ENCODE data around the gene RAB20. TPM values are rescaled to one million over a fixed set of nuclear protein-coding genes. Genes with fewer than 3 reads are reported as not detected.

Gene RAB20
- total RNA-seq, 2 donors from 2014 or later = 0.47 to 3.1 TPM

DNA sequence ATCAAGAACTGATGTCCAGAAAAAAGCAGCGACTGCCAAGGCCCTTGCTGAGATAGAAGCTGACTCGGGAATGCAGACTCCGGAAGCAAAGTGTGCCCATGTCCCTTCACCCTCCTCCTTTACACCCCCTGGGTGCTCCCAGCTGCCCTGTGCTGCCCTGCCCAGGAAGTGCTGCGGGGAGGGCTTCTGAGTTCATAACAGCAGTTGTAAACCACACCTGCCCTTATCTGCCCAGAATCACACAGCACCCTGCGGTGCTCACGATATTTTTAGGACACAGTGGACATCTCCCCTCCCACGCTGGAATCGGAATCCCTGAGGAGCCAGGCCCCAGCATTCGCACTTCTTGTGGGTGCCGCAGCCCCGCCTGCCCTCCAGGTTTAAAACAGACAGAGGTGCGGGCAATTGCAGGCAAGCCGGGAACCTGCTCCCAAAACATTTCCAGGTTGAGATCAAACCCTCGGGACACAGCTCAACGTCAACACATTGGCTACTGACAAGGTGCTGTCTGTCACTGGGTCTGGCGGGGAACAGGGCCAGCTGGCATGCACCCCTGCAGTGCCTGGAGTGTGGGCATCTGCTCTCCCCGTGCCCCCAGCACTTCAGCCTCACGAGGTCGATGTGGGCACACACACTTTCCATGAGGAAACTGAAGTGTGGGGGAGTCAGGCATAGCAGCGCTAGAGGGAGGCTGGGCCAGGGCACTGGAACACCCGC is 36.8 kb downstream of the RAB20 start:
- Mint-ChIP-seq H3K27me3 (peaks cover 0 to 2% of the 10 kb centered on the region in 2 donors), H3K27ac (no peak overlapping the region), H3K36me3 (no peaks in the 10 kb centered on the region), H3K4me3 (no peak overlapping the region), H3K4me1 (ENCODE audit: low read depth in 2 of 2) (peaks cover 0 to 7% of the 10 kb centered on the region in 2 donors), H3K9me3 (no peaks in the 10 kb centered on the region)
- ATAC-seq = peak in 1 of 2 donors; percentile 59
- no peak for DNase-seq (ENCODE audit: low spot score)

DNA sequence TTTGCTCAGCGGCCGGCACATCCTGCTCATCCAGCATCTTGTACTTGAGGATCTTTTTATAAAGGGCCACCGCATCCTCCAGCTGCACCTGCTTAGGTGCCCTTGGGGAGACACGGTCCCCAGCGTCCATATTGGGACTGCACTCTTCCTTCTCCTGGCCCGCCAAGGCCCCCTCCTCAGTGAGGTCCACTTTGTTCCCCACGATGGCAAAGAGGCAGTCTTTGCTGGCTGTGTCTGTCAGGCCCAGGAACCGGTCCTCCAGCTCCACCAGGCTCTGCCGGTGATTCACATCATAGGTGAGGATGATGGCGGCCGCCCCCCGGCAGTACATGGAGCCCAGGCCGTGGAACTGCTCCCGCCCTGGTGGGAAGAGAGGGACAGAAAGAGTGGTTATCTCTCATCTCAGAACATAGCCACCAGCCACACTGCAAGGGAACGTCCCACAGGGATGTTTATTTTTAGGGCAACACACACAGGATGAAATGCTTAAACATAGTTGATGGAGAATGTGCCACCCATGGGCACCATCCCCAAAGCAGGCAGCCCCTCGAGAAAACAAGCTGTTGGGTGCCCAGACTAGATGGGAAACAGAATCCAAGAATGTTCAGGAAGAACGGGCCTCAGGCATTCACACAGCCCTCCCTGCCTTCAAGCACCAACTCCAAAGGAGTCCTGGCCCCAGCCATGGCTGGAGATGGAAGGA is 37.5 kb downstream of the RAB20 start:
- ATAC-seq (no peak), DNase-seq (ENCODE audit: low spot score) (no peak)
- Mint-ChIP-seq H3K4me3 (no peak overlapping the region), H3K27me3 (peaks cover 0 to 2% of the 10 kb centered on the region in 2 donors), H3K36me3 (no peaks in the 10 kb centered on the region), H3K9me3 (no peaks in the 10 kb centered on the region), H3K27ac (no peak overlapping the region), H3K4me1 (ENCODE audit: low read depth in 2 of 2) (peaks cover 0 to 7% of the 10 kb centered on the region in 2 donors)

DNA sequence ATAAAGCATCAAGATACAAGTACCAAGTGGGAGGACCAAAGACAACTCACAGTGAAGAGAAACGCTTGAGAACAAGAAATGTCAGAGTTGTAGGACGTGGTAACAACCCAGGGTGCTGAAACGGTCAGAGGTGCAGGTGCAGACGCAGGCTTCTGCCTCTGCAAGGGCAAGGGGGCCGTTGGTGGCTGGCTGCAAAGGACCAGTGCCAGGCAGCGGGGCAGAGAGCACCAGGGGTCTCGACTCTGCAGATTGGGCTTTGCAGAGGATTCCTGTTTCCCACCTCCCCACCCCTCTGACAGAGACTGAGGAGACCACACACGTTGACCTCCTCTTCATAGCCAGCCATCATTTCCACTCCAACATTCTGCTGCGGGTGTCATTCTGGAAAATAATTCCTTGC is 38.3 kb downstream of the RAB20 start:
- Mint-ChIP-seq H3K4me3 (no peak overlapping the region), H3K9me3 (no peaks in the 10 kb centered on the region), H3K27ac (no peak overlapping the region), H3K36me3 (no peaks in the 10 kb centered on the region), H3K4me1 (ENCODE audit: low read depth in 2 of 2) (peaks cover 0 to 7% of the 10 kb centered on the region in 2 donors), H3K27me3 (peaks cover 0 to 2% of the 10 kb centered on the region in 2 donors)
- no peak for DNase-seq (ENCODE audit: low spot score)
- ATAC-seq = no peak

DNA sequence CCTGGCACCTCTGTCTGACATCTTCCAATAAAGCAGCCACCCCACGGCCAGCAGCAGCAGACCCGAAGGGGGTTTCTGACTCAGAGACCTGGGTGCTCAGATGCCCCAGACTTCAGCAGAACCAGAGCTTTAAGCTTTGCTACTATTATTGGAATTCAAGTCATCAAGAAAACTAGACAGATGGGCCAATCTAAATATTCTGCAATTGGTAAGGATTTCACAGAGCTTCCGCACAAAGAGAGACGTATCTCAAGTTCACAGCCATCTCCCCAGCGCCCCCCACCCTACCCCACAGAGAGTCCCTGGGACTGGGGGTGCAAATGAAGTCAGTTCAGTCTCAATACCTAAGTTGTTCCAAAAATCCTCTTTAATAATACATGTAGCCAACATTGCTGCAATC is 38.8 kb downstream of the RAB20 start:
- Mint-ChIP-seq H3K4me1 (ENCODE audit: low read depth in 2 of 2) (peaks cover 0 to 7% of the 10 kb centered on the region in 2 donors), H3K27me3 (peaks cover 0 to 2% of the 10 kb centered on the region in 2 donors), H3K36me3 (no peaks in the 10 kb centered on the region)

DNA sequence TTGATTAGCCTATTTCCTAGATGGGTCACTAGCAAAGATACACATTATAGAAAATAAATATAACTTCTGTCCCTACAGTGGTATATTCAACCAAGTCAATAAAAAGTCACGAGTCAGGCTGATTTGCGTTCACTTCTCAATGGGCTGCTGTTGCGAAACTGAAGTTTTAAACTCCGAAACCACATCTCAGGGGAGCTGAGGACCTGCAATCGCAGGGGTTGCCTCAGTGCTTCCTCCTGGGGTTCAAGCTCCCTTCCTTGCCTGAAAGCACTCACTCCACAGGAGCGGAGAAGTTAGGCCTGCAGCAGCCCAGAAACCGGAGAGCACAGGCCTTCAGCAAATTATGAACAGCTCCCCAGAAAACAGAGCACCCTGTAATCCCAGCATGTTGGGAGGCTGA is 39.6 kb downstream of the RAB20 start:
- DNase-seq (ENCODE audit: low spot score) (no peak), ATAC-seq (no peak)
- Mint-ChIP-seq H3K27me3 (peaks cover 0 to 2% of the 10 kb centered on the region in 2 donors), H3K4me3 (no peak overlapping the region), H3K27ac (no peak overlapping the region), H3K36me3 (no peaks in the 10 kb centered on the region), H3K4me1 (ENCODE audit: low read depth in 2 of 2) (peaks cover 0 to 7% of the 10 kb centered on the region in 2 donors), H3K9me3 (no peaks in the 10 kb centered on the region)

More for the DNA sequence above, 38.8 kb downstream of the RAB20 start:
- Mint-ChIP-seq H3K4me3 (no peak overlapping the region), H3K27ac (no peak overlapping the region), H3K9me3 (no peaks in the 10 kb centered on the region)
- ATAC-seq = no peak
- DNase-seq (ENCODE audit: low spot score) = no peak

DNA sequence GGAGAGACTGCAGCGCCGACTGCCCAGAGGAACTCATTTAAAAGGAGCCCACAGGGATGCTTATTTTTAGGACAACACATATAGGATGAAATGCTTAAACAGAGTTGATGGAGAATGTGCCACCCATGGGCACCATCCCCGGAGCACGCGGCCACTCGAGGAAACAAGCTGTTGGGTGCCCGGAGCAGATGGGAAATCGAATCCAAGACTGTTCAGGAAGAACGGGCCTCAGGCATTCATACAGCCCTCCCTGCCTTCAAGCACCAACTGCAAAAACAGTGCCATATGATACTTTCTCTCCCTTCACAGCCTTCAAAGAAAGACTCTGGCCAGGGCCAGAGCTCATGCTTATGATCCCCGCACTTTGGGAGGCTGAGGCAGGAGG is 40.2 kb downstream of the RAB20 start:
- H3K4me1 Mint-ChIP-seq (ENCODE audit: low read depth in 2 of 2) = peaks cover 0 to 7% of the 10 kb centered on the region in 2 donors
- ATAC-seq (no peak), DNase-seq (ENCODE audit: low spot score) (no peak)
- H3K4me3 Mint-ChIP-seq = no peak overlapping the region
- peaks cover 0 to 2% of the 10 kb centered on the region in 2 donors for H3K27me3 Mint-ChIP-seq
- no peaks in the 10 kb centered on the region for H3K36me3 Mint-ChIP-seq
- no peaks in the 10 kb centered on the region for H3K9me3 Mint-ChIP-seq
- H3K27ac Mint-ChIP-seq = no peak overlapping the region

DNA sequence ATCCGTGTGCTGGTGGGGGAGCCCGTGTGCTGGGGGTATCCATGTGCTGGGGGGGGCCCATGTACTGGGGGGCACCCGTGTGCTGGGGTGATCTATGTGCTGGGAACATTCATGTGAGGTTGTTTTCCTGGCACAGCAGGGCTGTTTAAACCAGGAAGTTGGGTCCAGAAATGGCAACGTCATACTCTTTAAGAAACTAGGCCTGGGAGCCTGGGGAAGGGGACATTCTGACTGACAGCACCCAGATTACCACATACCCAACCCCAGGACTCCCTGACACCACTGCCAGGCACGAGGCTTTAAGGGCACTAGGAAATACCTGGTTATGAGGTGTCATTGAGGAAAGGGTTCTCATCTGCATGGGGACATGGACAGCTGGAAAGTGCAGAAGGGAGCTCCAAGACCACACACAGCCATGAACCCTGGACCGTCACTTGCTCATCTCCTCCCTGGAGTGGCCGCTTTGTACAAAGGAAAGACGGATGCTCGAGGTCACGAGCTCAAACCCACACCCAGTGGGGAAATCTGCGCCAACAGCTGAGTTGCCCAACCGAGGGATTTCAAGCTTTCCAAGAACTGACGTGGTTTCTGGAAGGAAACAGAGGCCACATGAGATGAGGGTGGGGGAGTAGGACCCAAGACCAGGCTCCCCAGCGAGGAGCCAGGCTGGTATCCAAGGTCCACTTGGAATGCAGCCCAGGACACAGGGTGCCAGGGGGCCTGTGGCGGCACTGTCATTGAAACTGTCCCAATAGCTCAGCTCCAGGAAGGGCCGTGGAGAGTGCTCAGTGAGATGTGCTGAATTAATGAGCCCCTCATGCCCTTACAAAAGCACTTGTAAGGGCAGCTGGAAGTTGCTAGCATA is 40.9 kb downstream of the RAB20 start:
- Mint-ChIP-seq H3K4me3 (no peak overlapping the region), H3K9me3 (no peaks in the 10 kb centered on the region), H3K36me3 (no peaks in the 10 kb centered on the region), H3K27me3 (peaks cover 0 to 2% of the 10 kb centered on the region in 2 donors), H3K4me1 (ENCODE audit: low read depth in 2 of 2) (peaks cover 0 to 7% of the 10 kb centered on the region in 2 donors), H3K27ac (no peak overlapping the region)
- ATAC-seq (no peak), DNase-seq (ENCODE audit: low spot score) (no peak)

DNA sequence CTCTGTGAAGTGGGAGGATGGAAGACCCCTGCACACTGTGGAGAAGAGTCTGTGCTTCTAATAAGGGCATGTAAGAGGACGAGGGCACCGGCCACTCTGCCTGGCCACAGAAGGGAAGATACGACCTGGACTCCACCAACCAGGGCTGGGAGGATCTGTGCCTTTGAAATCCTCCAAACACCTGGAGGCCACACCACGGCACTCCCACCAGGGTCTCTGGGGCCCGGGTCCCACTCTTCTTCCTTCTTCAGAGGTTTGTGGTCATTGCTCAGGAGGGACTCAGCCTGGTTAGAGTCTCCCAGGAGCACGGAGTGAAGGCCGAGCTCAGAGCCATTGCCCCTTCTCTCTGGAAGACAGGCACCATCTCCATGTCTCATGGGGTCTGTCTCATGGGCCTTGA is 42.0 kb downstream of the RAB20 start:
- H3K36me3 Mint-ChIP-seq = no peaks in the 10 kb centered on the region
- peaks cover 0 to 2% of the 10 kb centered on the region in 2 donors for H3K27me3 Mint-ChIP-seq
- no peaks in the 10 kb centered on the region for H3K9me3 Mint-ChIP-seq
- H3K27ac Mint-ChIP-seq = no peak overlapping the region
- H3K4me1 Mint-ChIP-seq (ENCODE audit: low read depth in 2 of 2) = peaks cover 0 to 9% of the 10 kb centered on the region in 2 donors
- no peak overlapping the region for H3K4me3 Mint-ChIP-seq
- ATAC-seq = no peak
- DNase-seq (ENCODE audit: low spot score) = no peak

DNA sequence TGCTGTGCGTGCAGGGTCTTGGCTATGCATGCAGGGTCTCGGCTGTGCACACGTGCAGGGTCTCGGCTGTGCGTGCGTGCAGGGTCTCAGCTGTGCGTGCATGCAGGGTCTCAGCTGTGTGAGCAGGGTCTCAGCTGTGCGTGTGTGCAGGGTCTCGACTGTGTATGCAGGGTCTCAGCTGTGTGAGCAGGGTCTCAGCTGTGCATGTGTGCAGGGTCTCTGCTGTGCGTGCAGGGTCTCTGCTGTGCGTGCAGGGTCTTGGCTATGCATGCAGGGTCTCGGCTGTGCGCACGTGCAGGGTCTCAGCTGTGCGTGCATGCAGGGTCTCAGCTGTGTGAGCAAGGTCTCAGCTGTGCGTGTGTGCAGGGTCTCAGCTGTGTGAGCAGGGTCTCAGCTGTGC is 42.5 kb downstream of the RAB20 start:
- Mint-ChIP-seq H3K4me1 (ENCODE audit: low read depth in 2 of 2) (peaks cover 0 to 4% of the 10 kb centered on the region in 2 donors), H3K4me3 (no peak overlapping the region), H3K9me3 (no peaks in the 10 kb centered on the region), H3K27ac (no peak overlapping the region), H3K36me3 (no peaks in the 10 kb centered on the region), H3K27me3 (peaks cover 0 to 2% of the 10 kb centered on the region in 2 donors)
- ATAC-seq (no peak), DNase-seq (ENCODE audit: low spot score) (no peak)

DNA sequence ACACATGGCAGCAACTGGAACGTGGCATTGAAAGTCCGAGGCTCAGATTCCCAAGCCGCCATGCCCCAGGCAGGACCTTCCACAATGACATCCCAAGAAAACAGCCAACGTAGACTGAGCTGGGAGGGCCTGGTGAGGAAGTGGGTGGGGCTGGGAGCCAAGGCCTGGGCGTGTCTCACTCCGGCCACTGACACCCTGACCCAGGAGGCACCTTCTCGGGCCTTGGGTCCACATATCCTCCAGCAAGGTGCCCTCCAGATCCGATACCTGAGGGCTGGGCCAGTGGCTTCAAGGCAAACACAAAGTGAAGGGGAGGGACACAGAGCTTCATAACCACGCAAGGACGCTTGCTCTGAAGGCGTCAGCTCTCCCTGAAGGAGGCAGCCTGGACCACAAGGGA is 43.0 kb downstream of the RAB20 start:
- ATAC-seq = no peak
- no peak overlapping the region for H3K27ac Mint-ChIP-seq
- no peaks in the 10 kb centered on the region for H3K9me3 Mint-ChIP-seq

DNA sequence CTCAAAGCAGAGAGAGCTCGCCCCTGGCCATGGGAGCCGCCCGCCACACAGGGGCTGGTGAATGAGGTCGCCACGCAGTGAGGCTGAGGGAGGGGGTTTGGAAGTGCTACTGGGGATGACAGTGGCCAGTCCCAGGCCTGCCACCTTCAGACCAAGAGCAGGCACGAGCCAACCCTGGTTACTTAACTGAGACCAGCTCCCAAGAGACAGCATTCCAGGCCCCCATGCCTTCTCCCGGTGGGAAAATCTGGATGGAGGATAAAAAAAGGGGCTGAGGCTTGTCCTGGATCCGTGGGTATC is 43.3 kb downstream of the RAB20 start:
- H3K36me3 Mint-ChIP-seq = no peaks in the 10 kb centered on the region
- ATAC-seq (no peak), DNase-seq (ENCODE audit: low spot score) (no peak)
- no peak overlapping the region for H3K27ac Mint-ChIP-seq
- peaks cover 0 to 4% of the 10 kb centered on the region in 2 donors for H3K4me1 Mint-ChIP-seq (ENCODE audit: low read depth in 2 of 2)
- H3K9me3 Mint-ChIP-seq = no peaks in the 10 kb centered on the region
- no peak overlapping the region for H3K4me3 Mint-ChIP-seq
- H3K27me3 Mint-ChIP-seq = peaks cover 0 to 2% of the 10 kb centered on the region in 2 donors

More for the DNA sequence above, 43.0 kb downstream of the RAB20 start:
- Mint-ChIP-seq H3K36me3 (no peaks in the 10 kb centered on the region), H3K4me1 (ENCODE audit: low read depth in 2 of 2) (peaks cover 0 to 4% of the 10 kb centered on the region in 2 donors), H3K27me3 (peaks cover 0 to 2% of the 10 kb centered on the region in 2 donors), H3K4me3 (no peak overlapping the region)
- no peak for DNase-seq (ENCODE audit: low spot score)

DNA sequence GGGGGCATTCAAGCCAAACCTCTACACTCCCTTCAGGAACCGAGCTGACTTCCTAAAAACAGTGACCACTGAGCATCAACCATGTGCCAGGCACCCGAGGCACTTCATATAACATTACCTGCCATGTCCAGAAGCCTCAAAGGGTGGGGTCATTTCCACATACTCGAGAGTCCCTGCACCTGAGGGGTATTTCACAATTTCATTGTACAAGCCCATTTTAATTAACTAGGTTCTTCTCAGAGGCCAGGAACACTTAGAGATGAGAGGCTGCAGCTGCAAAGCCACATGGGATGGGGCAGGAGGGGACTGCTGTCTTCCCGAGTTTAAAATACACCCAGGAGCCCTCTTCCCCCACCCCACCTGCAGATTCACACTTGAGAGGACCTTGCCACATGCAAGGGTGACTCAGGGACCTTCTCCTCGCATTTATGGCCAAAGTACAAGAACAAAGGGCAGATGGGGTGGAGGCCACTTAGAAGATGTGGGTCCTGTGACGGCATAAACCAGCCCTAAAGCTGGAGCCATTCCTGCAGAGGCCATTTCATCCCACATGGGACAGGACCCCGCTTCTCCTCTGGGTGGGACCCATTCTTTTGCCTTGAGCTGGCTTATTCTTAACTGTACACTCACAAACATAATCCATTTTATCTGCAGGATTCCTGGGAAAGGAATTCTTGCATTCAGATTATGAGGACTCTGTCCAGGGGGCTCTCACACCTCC is 43.9 kb downstream of the RAB20 start:
- peaks cover 0 to 4% of the 10 kb centered on the region in 2 donors for H3K4me1 Mint-ChIP-seq (ENCODE audit: low read depth in 2 of 2)
- H3K27ac Mint-ChIP-seq = no peak overlapping the region
- DNase-seq (ENCODE audit: low spot score) (no peak), ATAC-seq (no peak)
- H3K36me3 Mint-ChIP-seq = no peaks in the 10 kb centered on the region
- no peak overlapping the region for H3K4me3 Mint-ChIP-seq
- H3K27me3 Mint-ChIP-seq = peaks cover 0 to 2% of the 10 kb centered on the region in 2 donors
- H3K9me3 Mint-ChIP-seq = no peaks in the 10 kb centered on the region

DNA sequence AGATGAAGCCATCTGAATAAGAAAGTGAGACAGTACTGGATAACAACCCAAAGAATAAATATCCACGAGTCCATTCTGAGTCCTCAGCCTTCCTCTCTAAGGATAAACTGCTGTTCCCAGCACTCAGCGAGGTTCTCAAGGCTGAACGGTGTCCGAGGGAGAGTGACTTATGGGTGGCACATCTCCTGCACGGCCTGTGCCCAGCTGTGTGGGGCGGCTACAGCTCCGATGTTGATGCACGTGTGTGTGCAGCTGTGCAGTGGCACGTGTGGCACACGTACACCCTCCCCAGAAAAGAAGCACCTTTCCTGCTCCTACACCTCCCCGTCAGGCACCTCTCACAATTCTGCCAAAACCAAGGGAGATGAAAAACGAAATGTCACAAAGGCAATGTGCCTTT is 45.0 kb downstream of the RAB20 start:
- no peaks in the 10 kb centered on the region for H3K9me3 Mint-ChIP-seq
- no peak for DNase-seq (ENCODE audit: low spot score)
- H3K4me3 Mint-ChIP-seq = no peak overlapping the region
- peaks cover 0 to 2% of the 10 kb centered on the region in 2 donors for H3K27me3 Mint-ChIP-seq
- peaks cover 0 to 4% of the 10 kb centered on the region in 2 donors for H3K4me1 Mint-ChIP-seq (ENCODE audit: low read depth in 2 of 2)
- H3K27ac Mint-ChIP-seq = no peak overlapping the region
- no peak for ATAC-seq
- H3K36me3 Mint-ChIP-seq = no peaks in the 10 kb centered on the region
